Thyroid gland (tissue), 4 donors: Measurements from ENCODE around the gene PHPT1.

Experiments
- CTCF ChIP-seq, 6 experiments: fragments of 200-600 bp in 3 of 6; fragments of 450-650 bp in 3 of 6; sonication (generic) in 3 of 6; IDR thresholded peaks; one replicate each; pipeline ENCODE4 v1.5.1; 2016 to 2019; ENCODE audit warnings: antibody characterized with exemption in 6 of 6, mild to moderate bottlenecking in 2 of 6, inconsistent platforms in 1 of 6, moderate library complexity in 1 of 6
- POLR2A ChIP-seq, 2 donors: fragments of 450-650 bp; IDR thresholded peaks; one replicate each; pipeline ENCODE4 v1.6.1; 2017; ENCODE audit warnings: antibody characterized with exemption in 2 of 2, mild to moderate bottlenecking in 2 of 2, moderate library complexity in 1 of 2

- TF ChIP-seq CTCF (IDR thresholded peaks at IDR 0.05) (no peak), POLR2A (IDR thresholded peaks at IDR 0.05) (no peak)
These were observed 40.4 kb upstream of the PHPT1 start for GRCh38 chr9:136808806-136809158.
